Measurements from ENCODE around the gene MYH10.

MYH10 gene

DNA sequence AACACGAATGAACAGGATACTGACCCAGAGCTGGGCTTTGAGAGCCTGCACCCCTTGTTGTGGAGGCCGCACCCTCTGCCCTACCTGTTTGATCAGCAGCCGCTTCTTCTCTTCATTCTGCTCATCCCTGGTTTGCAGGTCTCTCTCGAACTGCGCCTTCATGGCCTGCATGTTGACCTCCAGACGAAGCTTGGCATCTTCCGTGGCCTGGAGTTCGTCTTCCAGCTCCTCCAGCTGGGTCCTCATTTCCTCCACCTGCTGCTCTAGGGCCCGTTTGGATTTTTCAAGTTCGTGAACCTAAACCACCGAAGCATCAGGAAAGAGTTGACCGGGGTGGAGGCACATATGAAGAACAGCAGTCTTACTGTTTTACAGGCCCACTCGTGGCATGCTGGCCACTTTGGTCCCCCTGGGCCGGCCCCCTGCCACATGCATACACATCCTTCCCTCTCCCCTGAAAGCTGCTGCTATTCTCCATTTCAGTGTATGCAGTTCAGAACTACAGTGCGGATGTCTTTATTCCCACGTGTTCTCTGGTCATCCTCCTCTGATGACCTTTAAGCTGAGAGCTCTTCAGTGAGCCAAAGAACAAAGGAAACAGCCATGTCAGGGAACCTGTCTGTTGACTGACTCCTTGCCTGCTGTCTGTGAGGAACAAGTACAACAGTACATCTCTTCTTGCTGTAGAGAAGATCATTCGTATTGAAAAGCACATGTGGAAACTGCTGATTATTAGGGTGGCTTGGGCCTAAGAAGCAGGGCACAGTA is 140.1 kb downstream of the MYH10 start:
- no peak for DNase-seq (ENCODE audit: low spot score)
- no peak for TF ChIP-seq CTCF (IDR thresholded peaks at IDR 0.05; ENCODE audit: extremely low read depth, insufficient read depth, missing control alignments)
- in situ Hi-C loops (cut with MboI; ENCODE audit: low pct_unique_long_range_greater_than_20kb, low sequenced_read_pairs, unreplicated experiment): no loop called here

- in situ Hi-C loops (cut with MboI; ENCODE audit: low pct_unique_long_range_greater_than_20kb, low sequenced_read_pairs, unreplicated experiment): no loop called here
- no peak for DNase-seq (ENCODE audit: low spot score)
- no peak for TF ChIP-seq CTCF (IDR thresholded peaks at IDR 0.05; ENCODE audit: extremely low read depth, insufficient read depth, missing control alignments)
Observed at GRCh38 chr17:8489841-8490240, 140.7 kb downstream of the MYH10 start.

GRCh38 chr17:8488901-8489300 is 141.6 kb downstream of the MYH10 start:
- TF ChIP-seq CTCF (IDR thresholded peaks at IDR 0.05; ENCODE audit: extremely low read depth, insufficient read depth, missing control alignments): no peak
- no peak for DNase-seq (ENCODE audit: low spot score)
- in situ Hi-C loops (cut with MboI; ENCODE audit: low pct_unique_long_range_greater_than_20kb, low sequenced_read_pairs, unreplicated experiment): no loop called here

GRCh38 chr17:8488491-8488890 is 142.0 kb downstream of the MYH10 start:
- in situ Hi-C loops (cut with MboI; ENCODE audit: low pct_unique_long_range_greater_than_20kb, low sequenced_read_pairs, unreplicated experiment): no loop called here
- no peak for DNase-seq (ENCODE audit: low spot score)
- TF ChIP-seq CTCF (IDR thresholded peaks at IDR 0.05; ENCODE audit: extremely low read depth, insufficient read depth, missing control alignments): no peak

- no peak for TF ChIP-seq CTCF (IDR thresholded peaks at IDR 0.05; ENCODE audit: extremely low read depth, insufficient read depth, missing control alignments)
- no peak for DNase-seq (ENCODE audit: low spot score)
- in situ Hi-C loops (cut with MboI; ENCODE audit: low pct_unique_long_range_greater_than_20kb, low sequenced_read_pairs, unreplicated experiment): no loop called here
Observed at GRCh38 chr17:8487743-8488142, 142.8 kb downstream of the MYH10 start.

DNA sequence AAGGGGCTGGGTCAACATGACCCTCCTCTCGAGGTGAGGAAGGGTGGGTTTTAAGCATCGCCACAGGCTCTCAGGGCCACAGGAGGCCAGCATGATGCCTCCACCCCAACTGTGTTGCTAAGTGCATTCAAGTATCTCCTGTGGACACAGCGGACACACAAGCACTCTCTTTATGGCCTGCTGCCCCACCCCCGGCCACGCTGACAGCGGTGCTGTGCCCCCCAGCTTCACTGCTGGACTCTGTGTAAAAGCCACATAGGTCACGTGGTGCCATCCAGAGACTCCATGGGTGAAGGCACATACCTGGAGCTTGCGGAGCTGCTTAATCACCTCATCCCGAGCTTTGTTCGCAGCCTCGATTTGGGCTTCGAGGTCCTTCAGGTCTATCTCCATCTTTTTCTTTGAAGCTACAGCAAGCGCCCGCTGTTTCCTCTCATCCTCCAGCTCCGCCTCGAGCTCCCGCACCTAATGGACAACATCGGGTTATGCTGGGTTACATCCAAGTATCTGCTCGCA is 143.3 kb downstream of the MYH10 start:
- in situ Hi-C loops (cut with MboI; ENCODE audit: low pct_unique_long_range_greater_than_20kb, low sequenced_read_pairs, unreplicated experiment): no loop called here
- DNase-seq (ENCODE audit: low spot score): no peak
- no peak for TF ChIP-seq CTCF (IDR thresholded peaks at IDR 0.05; ENCODE audit: extremely low read depth, insufficient read depth, missing control alignments)

All from GM13977 (cell line).